ENCODE results near the gene CD109.

- TF ChIP-seq, protein P1, sequence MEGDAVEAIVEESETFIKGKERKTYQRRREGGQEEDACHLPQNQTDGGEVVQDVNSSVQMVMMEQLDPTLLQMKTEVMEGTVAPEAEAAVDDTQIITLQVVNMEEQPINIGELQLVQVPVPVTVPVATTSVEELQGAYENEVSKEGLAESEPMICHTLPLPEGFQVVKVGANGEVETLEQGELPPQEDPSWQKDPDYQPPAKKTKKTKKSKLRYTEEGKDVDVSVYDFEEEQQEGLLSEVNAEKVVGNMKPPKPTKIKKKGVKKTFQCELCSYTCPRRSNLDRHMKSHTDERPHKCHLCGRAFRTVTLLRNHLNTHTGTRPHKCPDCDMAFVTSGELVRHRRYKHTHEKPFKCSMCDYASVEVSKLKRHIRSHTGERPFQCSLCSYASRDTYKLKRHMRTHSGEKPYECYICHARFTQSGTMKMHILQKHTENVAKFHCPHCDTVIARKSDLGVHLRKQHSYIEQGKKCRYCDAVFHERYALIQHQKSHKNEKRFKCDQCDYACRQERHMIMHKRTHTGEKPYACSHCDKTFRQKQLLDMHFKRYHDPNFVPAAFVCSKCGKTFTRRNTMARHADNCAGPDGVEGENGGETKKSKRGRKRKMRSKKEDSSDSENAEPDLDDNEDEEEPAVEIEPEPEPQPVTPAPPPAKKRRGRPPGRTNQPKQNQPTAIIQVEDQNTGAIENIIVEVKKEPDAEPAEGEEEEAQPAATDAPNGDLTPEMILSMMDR (IDR thresholded peaks at IDR 0.05; ENCODE audit: poor library complexity, severe bottlenecking) = no peak
- TF ChIP-seq TAF1 (IDR thresholded peaks at IDR 0.05; ENCODE audit: low read depth) (no peak), RAD21 (conservative IDR thresholded peaks at IDR 0.05) (no peak), EZH2 (IDR thresholded peaks at IDR 0.05; ENCODE audit: borderline replicate concordance, insufficient read depth, low read length, poor library complexity, severe bottlenecking) (no peak), POLR2AphosphoS5 (IDR thresholded peaks at IDR 0.05) (no peak), EP300 (conservative IDR thresholded peaks at IDR 0.05; ENCODE audit: poor library complexity, severe bottlenecking) (no peak), SMC3 (conservative IDR thresholded peaks at IDR 0.05; ENCODE audit: poor library complexity) (no peak), MXI1 (conservative IDR thresholded peaks at IDR 0.05; ENCODE audit: poor library complexity, severe bottlenecking) (no peak)
- TF ChIP-seq, protein P2, sequence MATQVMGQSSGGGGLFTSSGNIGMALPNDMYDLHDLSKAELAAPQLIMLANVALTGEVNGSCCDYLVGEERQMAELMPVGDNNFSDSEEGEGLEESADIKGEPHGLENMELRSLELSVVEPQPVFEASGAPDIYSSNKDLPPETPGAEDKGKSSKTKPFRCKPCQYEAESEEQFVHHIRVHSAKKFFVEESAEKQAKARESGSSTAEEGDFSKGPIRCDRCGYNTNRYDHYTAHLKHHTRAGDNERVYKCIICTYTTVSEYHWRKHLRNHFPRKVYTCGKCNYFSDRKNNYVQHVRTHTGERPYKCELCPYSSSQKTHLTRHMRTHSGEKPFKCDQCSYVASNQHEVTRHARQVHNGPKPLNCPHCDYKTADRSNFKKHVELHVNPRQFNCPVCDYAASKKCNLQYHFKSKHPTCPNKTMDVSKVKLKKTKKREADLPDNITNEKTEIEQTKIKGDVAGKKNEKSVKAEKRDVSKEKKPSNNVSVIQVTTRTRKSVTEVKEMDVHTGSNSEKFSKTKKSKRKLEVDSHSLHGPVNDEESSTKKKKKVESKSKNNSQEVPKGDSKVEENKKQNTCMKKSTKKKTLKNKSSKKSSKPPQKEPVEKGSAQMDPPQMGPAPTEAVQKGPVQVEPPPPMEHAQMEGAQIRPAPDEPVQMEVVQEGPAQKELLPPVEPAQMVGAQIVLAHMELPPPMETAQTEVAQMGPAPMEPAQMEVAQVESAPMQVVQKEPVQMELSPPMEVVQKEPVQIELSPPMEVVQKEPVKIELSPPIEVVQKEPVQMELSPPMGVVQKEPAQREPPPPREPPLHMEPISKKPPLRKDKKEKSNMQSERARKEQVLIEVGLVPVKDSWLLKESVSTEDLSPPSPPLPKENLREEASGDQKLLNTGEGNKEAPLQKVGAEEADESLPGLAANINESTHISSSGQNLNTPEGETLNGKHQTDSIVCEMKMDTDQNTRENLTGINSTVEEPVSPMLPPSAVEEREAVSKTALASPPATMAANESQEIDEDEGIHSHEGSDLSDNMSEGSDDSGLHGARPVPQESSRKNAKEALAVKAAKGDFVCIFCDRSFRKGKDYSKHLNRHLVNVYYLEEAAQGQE (IDR thresholded peaks at IDR 0.05; ENCODE audit: borderline replicate concordance) = no peak
Observed at GRCh38 chr6:73784726-73785505, 88.9 kb downstream of the CD109 start.
